Endodermal cell (in vitro differentiated cells): Measurements from ENCODE around the gene ABCC1. TPM values are rescaled to one million over a fixed set of nuclear protein-coding genes. Genes with fewer than 3 reads are reported as not detected.

Experiments
- DNase-seq: peaks from one replicate; pipeline ENCODE4 v3.0.0-alpha.2; 2017
- H3K27ac ChIP-seq: 2 replicates; pipeline ENCODE4 v1.5.1; 2013; ENCODE audit warnings: mild to moderate bottlenecking, low read depth, low read length, moderate library complexity
- H3K27me3 ChIP-seq: 2 replicates; pipeline ENCODE4 v1.6.1; 2013; ENCODE audit warnings: mild to moderate bottlenecking, low read length, moderate library complexity; ENCODE audit not compliant: insufficient read depth, control insufficient read depth, poor library complexity, severe bottlenecking
- H3K36me3 ChIP-seq: 2 replicates; pipeline ENCODE4 v1.7.0; 2013; ENCODE audit warnings: mild to moderate bottlenecking, low read length, moderate library complexity; ENCODE audit not compliant: control insufficient read depth, insufficient read depth
- H3K4me1 ChIP-seq: one replicate; pipeline ENCODE4 v1.7.0; 2013; ENCODE audit warnings: low read length; ENCODE audit not compliant: control insufficient read depth, insufficient read depth
- H3K4me3 ChIP-seq: 2 replicates; pipeline ENCODE4 v1.5.1; 2013; ENCODE audit warnings: mild to moderate bottlenecking, low read length, moderate library complexity
- H3K9ac ChIP-seq: 2 replicates; pipeline ENCODE4 v1.6.1; 2013; ENCODE audit warnings: mild to moderate bottlenecking, low read length, moderate library complexity; ENCODE audit not compliant: poor library complexity, severe bottlenecking; ENCODE audit errors: extremely low read depth
- H3K9me3 ChIP-seq: 2 replicates; pipeline ENCODE4 v1.6.1; 2013; ENCODE audit warnings: mild to moderate bottlenecking, low read length, moderate library complexity; ENCODE audit not compliant: control insufficient read depth
- H3K27ac Mint-ChIP-seq: 2 replicates; pipeline ENCODE4 v1.8.0; 2020; ENCODE audit warnings: mixed read lengths
- H3K27me3 Mint-ChIP-seq: 2 replicates; pipeline ENCODE4 v1.8.0; 2021; ENCODE audit warnings: mild to moderate bottlenecking, mixed read lengths; ENCODE audit not compliant: insufficient read depth
- H3K36me3 Mint-ChIP-seq: 2 replicates; pipeline ENCODE4 v1.8.0; 2020; ENCODE audit warnings: low read depth, mixed read lengths
- H3K4me1 Mint-ChIP-seq: 2 replicates; pipeline ENCODE4 v1.8.0; 2020; ENCODE audit warnings: mixed read lengths
- H3K4me3 Mint-ChIP-seq: 2 replicates; pipeline ENCODE4 v1.8.0; 2020; ENCODE audit warnings: mild to moderate bottlenecking, moderate library complexity, mixed read lengths
- H3K9me3 Mint-ChIP-seq: 2 replicates; pipeline ENCODE4 v1.8.0; 2020; ENCODE audit warnings: mild to moderate bottlenecking, mixed read lengths
- WGBS, 2 experiments: methylation state at CpG; one replicate each; pipeline versions ENCODE4 v1.1.5 to v1.1.7; 2013; ENCODE audit warnings: missing lambda C conversion rate in 2 of 2, mixed read lengths in 1 of 2; ENCODE audit not compliant: insufficient coverage in 1 of 2, insufficient read length in 1 of 2; 5-methylcytosine and 5-hydroxymethylcytosine counted together
- long read RNA-seq, 4 experiments: library from polyadenylated mRNA in 2 of 4; library from RNA in 1 of 4; library from capped mRNA in 1 of 4; stranded (forward) in 3 of 4; unstranded in 1 of 4; transcript quantifications; one replicate each; pipeline ENCODE4 v2.0.0, GENCODE V29; 2020 to 2021; ENCODE audit warnings: inconsistent platforms in 1 of 4
- polyA plus RNA-seq, 2 experiments: library from polyadenylated mRNA; stranded (reverse); fragments of 50-300 nt; gene quantifications; one replicate each; pipeline ENCODE4 v1.2.3, GENCODE V29; 2013
- total RNA-seq, 2 donors: library from RNA; stranded (reverse); fragmentation: NEBNext Ultra II Directional in 1 of 2; extraction: Animal tissue kit (Norgen Biotek cat#: 25700) in 1 of 2; gene quantifications; 2 replicates in 1 of 2; 3 replicates in 1 of 2; pipeline ENCODE4 v1.2.1, GENCODE V29; 2021
- TF ChIP-seq, protein P1 (sequence below): fragments of 200-600 bp; sonication (generic); conservative IDR thresholded peaks from 2 replicates; pipeline ENCODE4 v1.5.0; 2021; ENCODE audit warnings: antibody characterized with exemption, mild to moderate bottlenecking

Gene ABCC1
- total RNA-seq, result 10 to 100 TPM; 47.1 to 51.2 TPM
- 32.4 TPM for polyA plus RNA-seq (2013, experiment 1 of 2)
- 31.2 TPM for polyA plus RNA-seq (2013, experiment 2 of 2)
- long read RNA-seq, experiment 1, partial matches to known transcripts, result 8 of 20 reads
- long read RNA-seq, experiment 1, other reads (novel, unspliced or antisense), result 12 of 20 reads
- long read RNA-seq, experiment 2, full-length matches to known transcripts, result 15 of 71 reads
- long read RNA-seq, experiment 2, partial matches to known transcripts, result 30 of 71 reads
- long read RNA-seq, experiment 2, other reads (novel, unspliced or antisense), result 26 of 71 reads
- long read RNA-seq, experiment 3, full-length matches to known transcripts, result 3 of 31 reads
- long read RNA-seq, experiment 3, partial matches to known transcripts, result 23 of 31 reads
- long read RNA-seq, experiment 3, other reads (novel, unspliced or antisense), result 5 of 31 reads
- long read RNA-seq, experiment 4, result 0 reads

GRCh38 chr16:15949210-15950160, at the start of gene ABCC1:
TSS of gene ABCC1 (plus strand) at chr16:15949616. CDS start at chr16:15949752, 136 bp downstream.
- H3K4me3 ChIP-seq, result peak within 1 kb of the TSS; percentile 87
- Mint-ChIP-seq H3K27me3 (no peaks in the 10 kb centered on the region), H3K4me1 (peaks cover 15% of the 10 kb centered on the region), H3K27ac (peak within 1 kb of the TSS; percentile 88), H3K9me3 (no peaks in the 10 kb centered on the region), H3K36me3 (no peaks in the 10 kb centered on the region), H3K4me3 (peak within 1 kb of the TSS; percentile 85)
- peak within 1 kb of the TSS; percentile 62 for H3K9ac ChIP-seq
- DNase-seq, result peak; percentile 77
- no peaks in the 10 kb centered on the region for H3K36me3 ChIP-seq
- no peaks in the 10 kb centered on the region for H3K27me3 ChIP-seq
- TF ChIP-seq, protein P1, sequence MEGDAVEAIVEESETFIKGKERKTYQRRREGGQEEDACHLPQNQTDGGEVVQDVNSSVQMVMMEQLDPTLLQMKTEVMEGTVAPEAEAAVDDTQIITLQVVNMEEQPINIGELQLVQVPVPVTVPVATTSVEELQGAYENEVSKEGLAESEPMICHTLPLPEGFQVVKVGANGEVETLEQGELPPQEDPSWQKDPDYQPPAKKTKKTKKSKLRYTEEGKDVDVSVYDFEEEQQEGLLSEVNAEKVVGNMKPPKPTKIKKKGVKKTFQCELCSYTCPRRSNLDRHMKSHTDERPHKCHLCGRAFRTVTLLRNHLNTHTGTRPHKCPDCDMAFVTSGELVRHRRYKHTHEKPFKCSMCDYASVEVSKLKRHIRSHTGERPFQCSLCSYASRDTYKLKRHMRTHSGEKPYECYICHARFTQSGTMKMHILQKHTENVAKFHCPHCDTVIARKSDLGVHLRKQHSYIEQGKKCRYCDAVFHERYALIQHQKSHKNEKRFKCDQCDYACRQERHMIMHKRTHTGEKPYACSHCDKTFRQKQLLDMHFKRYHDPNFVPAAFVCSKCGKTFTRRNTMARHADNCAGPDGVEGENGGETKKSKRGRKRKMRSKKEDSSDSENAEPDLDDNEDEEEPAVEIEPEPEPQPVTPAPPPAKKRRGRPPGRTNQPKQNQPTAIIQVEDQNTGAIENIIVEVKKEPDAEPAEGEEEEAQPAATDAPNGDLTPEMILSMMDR, result peak; percentile 48
- no peaks in the 10 kb centered on the region for H3K9me3 ChIP-seq
- no peaks in the 10 kb centered on the region for H3K4me1 ChIP-seq
- WGBS, 2 experiments, result 0 to 2% methylated on average over 19 to 112 of the region's 112 CpGs
- no peak within 1 kb of the TSS for H3K27ac ChIP-seq

GRCh38 chr16:15900357-15900756, 49.1 kb upstream of the ABCC1 start:
- Mint-ChIP-seq H3K4me3 (no peak overlapping the region), H3K27ac (no peak overlapping the region), H3K27me3 (no peaks in the 10 kb centered on the region), H3K9me3 (no peaks in the 10 kb centered on the region), H3K36me3 (no peaks in the 10 kb centered on the region), H3K4me1 (no peaks in the 10 kb centered on the region)
- H3K4me3 ChIP-seq, result no peak overlapping the region
- no peaks in the 10 kb centered on the region for H3K27me3 ChIP-seq
- no peaks in the 10 kb centered on the region for H3K36me3 ChIP-seq
- H3K9ac ChIP-seq, result no peak overlapping the region
- H3K4me1 ChIP-seq, result no peaks in the 10 kb centered on the region
- H3K9me3 ChIP-seq, result no peaks in the 10 kb centered on the region
- TF ChIP-seq, protein P1, result no peak
- H3K27ac ChIP-seq, result no peak overlapping the region
- WGBS, 2 experiments, result 94% methylated on average over 3 of the region's 3 CpGs; no CpG with 5 or more reads in 1 of the 2 experiments
- DNase-seq, result no peak

DNA sequence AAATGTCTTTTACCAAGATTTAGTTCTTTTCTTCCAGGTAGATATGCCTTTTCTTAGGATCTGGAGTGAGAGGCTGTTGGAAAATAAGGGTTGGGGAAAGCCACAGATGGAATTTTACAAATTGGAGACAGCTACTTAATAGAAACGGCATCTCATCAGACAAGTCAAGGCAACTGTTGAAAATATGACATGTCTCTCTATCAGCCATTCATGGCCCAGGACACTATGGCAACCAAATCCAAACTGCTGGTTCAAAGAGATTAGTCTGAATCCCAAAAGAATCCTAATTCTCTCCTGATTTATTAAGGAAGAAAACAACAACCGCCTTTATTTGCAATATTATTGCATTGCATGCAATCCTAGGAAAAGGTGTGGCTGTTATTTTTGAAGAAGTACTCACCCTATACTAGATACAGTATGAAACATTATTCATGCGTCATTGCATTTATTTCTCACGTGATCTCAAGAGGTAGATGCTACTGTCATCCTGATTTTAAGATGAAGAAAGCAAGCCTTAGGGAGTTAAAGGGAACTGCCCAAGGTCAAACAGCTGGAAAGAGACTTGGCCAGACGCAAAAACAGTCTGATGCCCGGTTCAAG, 48.4 kb upstream of the ABCC1 start:
- Histone ChIP-seq H3K9ac (no peak overlapping the region), H3K9me3 (no peaks in the 10 kb centered on the region), H3K27ac (no peak overlapping the region), H3K36me3 (no peaks in the 10 kb centered on the region), H3K4me3 (no peak overlapping the region), H3K4me1 (no peaks in the 10 kb centered on the region), H3K27me3 (no peaks in the 10 kb centered on the region)
- no peaks in the 10 kb centered on the region for H3K4me1 Mint-ChIP-seq
- H3K27ac Mint-ChIP-seq, result no peak overlapping the region
- no peaks in the 10 kb centered on the region for H3K36me3 Mint-ChIP-seq
- peaks cover 3% of the 10 kb centered on the region for H3K27me3 Mint-ChIP-seq
- H3K9me3 Mint-ChIP-seq, result no peaks in the 10 kb centered on the region
- 92 to 95% methylated on average over 5 to 6 of the region's 6 CpGs for WGBS, 2 experiments
- TF ChIP-seq, protein P1, result no peak
- DNase-seq, result no peak
- no peak overlapping the region for H3K4me3 Mint-ChIP-seq
